Ascending aorta (tissue), 2 donors: ENCODE measurements around the gene PIP5K1C. TPM values are rescaled to one million over a fixed set of nuclear protein-coding genes. Genes with fewer than 3 reads are reported as not detected.

Experiments used
- DNase-seq, 2 donors: peaks; one replicate each; pipeline ENCODE4 v3.0.0-alpha.2; 2019; ENCODE audit warnings: low spot score in 2 of 2
- H3K27ac ChIP-seq, 2 donors: fragments of 200-600 bp; sonication (generic); one replicate each; pipeline ENCODE4 v1.5.1; 2016 to 2017; ENCODE audit warnings: mild to moderate bottlenecking in 1 of 2
- H3K27me3 ChIP-seq: fragments of 200-600 bp; sonication (generic); one replicate; pipeline ENCODE4 v1.5.1; 2017
- H3K36me3 ChIP-seq, 2 donors: fragments of 200-600 bp; sonication (generic); one replicate each; pipeline ENCODE4 v1.5.1; 2016
- H3K4me1 ChIP-seq, 2 donors: fragments of 200-600 bp; sonication (generic); one replicate each; pipeline ENCODE4 v1.5.1; 2016 to 2017; ENCODE audit warnings: mild to moderate bottlenecking in 1 of 2
- H3K4me3 ChIP-seq, 2 donors: fragments of 200-600 bp; sonication (generic); one replicate each; pipeline ENCODE4 v1.5.1; 2016 to 2017; ENCODE audit warnings: mild to moderate bottlenecking in 1 of 2
- H3K9me3 ChIP-seq, 2 donors: fragments of 200-600 bp; sonication (generic); one replicate each; pipeline ENCODE4 v1.5.1; 2016
- intact Hi-C: fragments of 100-400 bp; cut with DNase I; formaldehyde crosslinking; loops from one replicate; pipeline ENCODE4 v1.15.1; 2023
- total RNA-seq: library from RNA; depleted of rRNA; stranded (reverse); fragments of >200 nt; gene quantifications from one replicate; pipeline ENCODE4 v1.1.0, GENCODE V29; 2016
- TF ChIP-seq, protein P1 (sequence below), 3 experiments: fragments of 200-600 bp in 2 of 3; fragments of 450-650 bp in 1 of 3; sonication (generic) in 2 of 3; IDR thresholded peaks; one replicate each; pipeline ENCODE4 v1.5.1; 2016 to 2019; ENCODE audit warnings: antibody characterized with exemption in 3 of 3, mild to moderate bottlenecking in 1 of 3, moderate library complexity in 1 of 3

PIP5K1C gene
- total RNA-seq, 1 donor from 2014 or later, result 87.3 TPM

DNA sequence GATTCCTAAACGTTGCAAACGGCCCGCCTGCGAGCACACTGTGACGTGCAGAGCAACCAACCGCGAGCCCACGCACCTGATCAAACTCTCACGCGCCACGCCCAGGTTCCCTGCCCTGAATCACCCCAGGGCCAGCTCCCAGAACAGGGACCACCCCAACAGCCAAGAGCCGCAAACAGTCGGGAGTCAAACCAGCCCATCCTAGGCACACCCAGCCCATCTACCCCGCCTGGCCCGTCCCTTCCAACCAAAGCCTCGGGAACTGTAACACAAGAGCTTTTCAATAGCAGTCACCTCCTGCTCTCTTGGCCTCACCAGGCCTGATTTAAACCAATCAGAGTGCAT lies 8.9 kb downstream of the PIP5K1C start:
- peaks cover 12 to 40% of the 10 kb centered on the region in 2 donors for H3K4me1 ChIP-seq
- H3K4me3 ChIP-seq, result no peak overlapping the region
- TF ChIP-seq, protein P1, sequence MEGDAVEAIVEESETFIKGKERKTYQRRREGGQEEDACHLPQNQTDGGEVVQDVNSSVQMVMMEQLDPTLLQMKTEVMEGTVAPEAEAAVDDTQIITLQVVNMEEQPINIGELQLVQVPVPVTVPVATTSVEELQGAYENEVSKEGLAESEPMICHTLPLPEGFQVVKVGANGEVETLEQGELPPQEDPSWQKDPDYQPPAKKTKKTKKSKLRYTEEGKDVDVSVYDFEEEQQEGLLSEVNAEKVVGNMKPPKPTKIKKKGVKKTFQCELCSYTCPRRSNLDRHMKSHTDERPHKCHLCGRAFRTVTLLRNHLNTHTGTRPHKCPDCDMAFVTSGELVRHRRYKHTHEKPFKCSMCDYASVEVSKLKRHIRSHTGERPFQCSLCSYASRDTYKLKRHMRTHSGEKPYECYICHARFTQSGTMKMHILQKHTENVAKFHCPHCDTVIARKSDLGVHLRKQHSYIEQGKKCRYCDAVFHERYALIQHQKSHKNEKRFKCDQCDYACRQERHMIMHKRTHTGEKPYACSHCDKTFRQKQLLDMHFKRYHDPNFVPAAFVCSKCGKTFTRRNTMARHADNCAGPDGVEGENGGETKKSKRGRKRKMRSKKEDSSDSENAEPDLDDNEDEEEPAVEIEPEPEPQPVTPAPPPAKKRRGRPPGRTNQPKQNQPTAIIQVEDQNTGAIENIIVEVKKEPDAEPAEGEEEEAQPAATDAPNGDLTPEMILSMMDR (IDR thresholded peaks at IDR 0.05), result no peak
- H3K9me3 ChIP-seq, result no peaks in the 10 kb centered on the region
- peaks cover 4 to 7% of the 10 kb centered on the region in 2 donors for H3K36me3 ChIP-seq
- intact Hi-C loops, result no loop called here
- H3K27ac ChIP-seq, result no peak overlapping the region
- H3K27me3 ChIP-seq, result no peaks in the 10 kb centered on the region
- no peak for DNase-seq

DNA sequence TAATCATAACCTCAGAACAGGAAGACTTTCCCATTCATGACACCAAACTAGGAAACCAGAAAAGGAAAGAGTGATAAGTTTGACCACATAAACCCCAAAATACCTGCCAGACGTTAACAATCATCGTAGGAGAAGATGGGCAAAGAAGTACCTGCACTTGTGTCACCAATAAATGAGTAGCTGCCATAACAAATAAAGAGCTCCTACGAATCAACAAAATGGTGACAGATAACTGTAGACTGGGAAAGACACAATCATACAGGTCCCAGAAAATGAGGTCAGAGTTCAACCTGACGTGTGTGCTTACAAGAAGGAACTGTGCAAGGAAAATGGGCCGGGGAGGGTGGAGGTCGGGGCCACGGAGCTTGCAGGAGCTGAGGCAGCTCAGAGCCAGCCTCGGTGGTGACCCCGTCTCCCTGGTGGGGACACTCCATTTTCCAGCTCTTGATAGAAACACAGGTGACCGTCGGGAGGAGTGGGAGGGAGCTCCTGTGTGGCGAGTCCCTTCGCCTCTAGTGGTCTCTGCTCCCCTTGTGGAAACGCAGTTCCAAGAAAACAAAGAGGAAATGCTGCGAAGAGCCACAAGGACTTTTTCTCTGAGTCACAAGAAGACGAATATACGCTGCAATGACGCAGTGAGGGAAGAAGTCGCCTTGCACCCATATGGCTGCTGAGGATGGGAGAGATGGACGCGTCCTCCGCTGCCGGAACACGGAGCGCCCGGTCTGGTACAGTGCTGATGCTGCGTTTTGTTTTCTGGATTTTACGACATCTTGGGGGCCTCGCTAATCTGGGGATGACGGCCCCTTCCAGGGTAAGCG lies 9.5 kb downstream of the PIP5K1C start:
- no peak for DNase-seq
- no peak overlapping the region for H3K4me3 ChIP-seq
- intact Hi-C loops, result no loop called here
- TF ChIP-seq, protein P1 (IDR thresholded peaks at IDR 0.05), result no peak
- H3K27me3 ChIP-seq, result no peaks in the 10 kb centered on the region
- H3K4me1 ChIP-seq, result peaks cover 12 to 40% of the 10 kb centered on the region in 2 donors
- H3K9me3 ChIP-seq, result no peaks in the 10 kb centered on the region
- peaks cover 1 to 7% of the 10 kb centered on the region in 2 donors for H3K36me3 ChIP-seq
- H3K27ac ChIP-seq, result no peak overlapping the region

- TF ChIP-seq, protein P1 (IDR thresholded peaks at IDR 0.05), result no peak
- Histone ChIP-seq H3K27ac (peak overlapping the region; percentile 14 to 36), H3K27me3 (no peaks in the 10 kb centered on the region), H3K9me3 (peaks cover 0 to 5% of the 10 kb centered on the region in 2 donors), H3K36me3 (peaks cover 0 to 8% of the 10 kb centered on the region in 2 donors), H3K4me3 (no peak overlapping the region), H3K4me1 (peaks cover 4 to 40% of the 10 kb centered on the region in 2 donors)
- intact Hi-C loops, result no loop called here
- no peak for DNase-seq
Measured at GRCh38 chr19:3687774-3688706, 12.2 kb downstream of the PIP5K1C start.

GRCh38 chr19:3687393-3687773 lies 12.9 kb downstream of the PIP5K1C start:
- peaks cover 0 to 8% of the 10 kb centered on the region in 2 donors for H3K36me3 ChIP-seq
- no peaks in the 10 kb centered on the region for H3K27me3 ChIP-seq
- intact Hi-C loops, result no loop called here
- no peak for DNase-seq
- H3K4me3 ChIP-seq, result no peak overlapping the region
- H3K9me3 ChIP-seq, result peaks cover 0 to 5% of the 10 kb centered on the region in 2 donors
- peaks cover 0 to 42% of the 10 kb centered on the region in 2 donors for H3K4me1 ChIP-seq
- TF ChIP-seq, protein P1 (IDR thresholded peaks at IDR 0.05), result no peak
- peak overlapping the region; percentile 29 to 36 for H3K27ac ChIP-seq

GRCh38 chr19:3684817-3685410 lies 15.4 kb downstream of the PIP5K1C start:
- TF ChIP-seq, protein P1 (IDR thresholded peaks at IDR 0.05), result no peak
- Histone ChIP-seq H3K36me3 (peaks cover 0 to 8% of the 10 kb centered on the region in 2 donors), H3K9me3 (peaks cover 0 to 5% of the 10 kb centered on the region in 2 donors), H3K4me3 (no peak overlapping the region), H3K27ac (peak overlapping the region; percentile 63 to 66), H3K4me1 (peaks cover 0 to 42% of the 10 kb centered on the region in 2 donors), H3K27me3 (no peaks in the 10 kb centered on the region)
- intact Hi-C loops, result loop anchor here (2.0 kb wide), 1 partner anchor 14 kb away; no protein-coding TSS in a partner anchor
- no peak for DNase-seq
